Measurements from ENCODE around the gene SMTNL2. TPM values are rescaled to one million over a fixed set of nuclear protein-coding genes. Genes with fewer than 3 reads are reported as not detected.

SMTNL2 gene
- total RNA-seq, 1 experiment from 2014 or later, result not detected

DNA sequence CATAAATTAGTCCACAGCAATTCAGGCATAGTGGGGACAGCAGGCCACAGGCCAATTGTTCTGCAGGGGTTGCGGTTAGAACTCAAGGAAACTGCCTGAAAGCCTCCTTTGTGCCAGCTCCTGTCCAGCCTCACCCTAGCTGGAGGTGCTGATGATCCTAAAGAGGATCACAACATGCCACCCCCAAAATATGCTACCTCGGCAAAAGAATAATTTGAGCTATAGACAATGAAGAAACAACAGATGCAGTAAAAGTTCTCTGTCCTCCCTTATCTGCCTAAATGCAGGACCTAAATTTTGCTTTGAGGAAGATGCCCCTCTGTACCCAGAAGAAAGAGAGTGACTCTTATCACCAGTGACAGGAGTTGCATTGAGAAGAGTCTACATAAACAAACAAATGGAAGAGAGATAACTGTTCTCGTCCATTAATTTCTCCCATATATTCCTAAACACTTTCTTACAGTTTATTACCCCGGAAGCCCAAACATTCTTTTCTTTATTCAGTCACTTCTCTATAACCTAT, 42.5 kb downstream of the SMTNL2 start:
- Histone ChIP-seq H3K4me3 (ENCODE audit: low read depth, low read length, poor library complexity, severe bottlenecking) (no peak overlapping the region), H3K27ac (ENCODE audit: low read depth, low read length, poor library complexity, severe bottlenecking) (no peak overlapping the region), H3K9me3 (ENCODE audit: low read depth, low read length, poor library complexity, severe bottlenecking) (no peaks in the 10 kb centered on the region), H3K27me3 (replicated peaks; ENCODE audit: insufficient read depth, low read depth, low read length, poor library complexity) (no peaks in the 10 kb centered on the region), H3K4me1 (ENCODE audit: insufficient read depth, low read length, poor library complexity, severe bottlenecking) (no peaks in the 10 kb centered on the region), H3K36me3 (ENCODE audit: insufficient read depth, low read length, poor library complexity, severe bottlenecking) (no peaks in the 10 kb centered on the region)
- TF ChIP-seq, protein P1, sequence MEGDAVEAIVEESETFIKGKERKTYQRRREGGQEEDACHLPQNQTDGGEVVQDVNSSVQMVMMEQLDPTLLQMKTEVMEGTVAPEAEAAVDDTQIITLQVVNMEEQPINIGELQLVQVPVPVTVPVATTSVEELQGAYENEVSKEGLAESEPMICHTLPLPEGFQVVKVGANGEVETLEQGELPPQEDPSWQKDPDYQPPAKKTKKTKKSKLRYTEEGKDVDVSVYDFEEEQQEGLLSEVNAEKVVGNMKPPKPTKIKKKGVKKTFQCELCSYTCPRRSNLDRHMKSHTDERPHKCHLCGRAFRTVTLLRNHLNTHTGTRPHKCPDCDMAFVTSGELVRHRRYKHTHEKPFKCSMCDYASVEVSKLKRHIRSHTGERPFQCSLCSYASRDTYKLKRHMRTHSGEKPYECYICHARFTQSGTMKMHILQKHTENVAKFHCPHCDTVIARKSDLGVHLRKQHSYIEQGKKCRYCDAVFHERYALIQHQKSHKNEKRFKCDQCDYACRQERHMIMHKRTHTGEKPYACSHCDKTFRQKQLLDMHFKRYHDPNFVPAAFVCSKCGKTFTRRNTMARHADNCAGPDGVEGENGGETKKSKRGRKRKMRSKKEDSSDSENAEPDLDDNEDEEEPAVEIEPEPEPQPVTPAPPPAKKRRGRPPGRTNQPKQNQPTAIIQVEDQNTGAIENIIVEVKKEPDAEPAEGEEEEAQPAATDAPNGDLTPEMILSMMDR (conservative IDR thresholded peaks at IDR 0.05; ENCODE audit: low read depth, low read length), result no peak
- no peak for TF ChIP-seq EZH2 (IDR thresholded peaks at IDR 0.05; ENCODE audit: borderline replicate concordance, low read depth, low read length, poor library complexity, severe bottlenecking)
- no peak for DNase-seq (ENCODE audit: low spot score)
- no TSS peak for BruUV-seq (replicated peaks)
- intact Hi-C loops (cut with micrococcal nuclease; ENCODE audit: unreplicated experiment), result loop anchor here (1.0 to 5.0 kb wide), 2 partner anchors 60 to 204 kb away; no protein-coding TSS in a partner anchor
- ChIA-PET POLR2A (ENCODE audit: low non-redundant PET) (no interaction called here), CTCF (interaction anchor here (0.6 to 1.3 kb wide), 3 partner anchors 60 to 577 kb away, joined by 3 to 8 read pairs (median 6); partner anchors contain the start of gene MYBBP1A)

DNA sequence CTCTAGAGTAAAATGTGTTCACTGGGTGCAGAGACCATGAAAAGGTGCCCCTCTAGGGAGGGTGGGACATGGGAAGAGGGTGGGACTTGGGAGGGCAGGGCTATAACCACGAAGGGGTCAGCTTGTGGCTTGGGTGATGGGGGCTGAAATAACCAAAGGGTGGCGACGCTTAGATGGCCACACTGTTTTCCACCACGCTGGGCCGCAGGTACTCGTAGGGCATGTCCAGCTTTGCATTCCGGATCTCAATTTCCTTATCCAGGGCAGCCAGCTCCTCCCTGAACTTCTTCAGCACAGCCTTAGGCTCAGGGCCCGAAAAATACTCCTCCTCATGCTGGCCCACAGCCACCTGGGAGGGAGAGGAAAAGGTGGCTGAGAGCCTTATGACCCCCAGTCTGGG, 47.1 kb downstream of the SMTNL2 start:
- no peak for DNase-seq (ENCODE audit: low spot score)
- ChIA-PET POLR2A (ENCODE audit: low non-redundant PET) (no interaction called here), CTCF (no interaction called here)
- TF ChIP-seq, protein P1 (conservative IDR thresholded peaks at IDR 0.05; ENCODE audit: low read depth, low read length), result no peak
- TF ChIP-seq EZH2 (IDR thresholded peaks at IDR 0.05; ENCODE audit: borderline replicate concordance, low read depth, low read length, poor library complexity, severe bottlenecking), result no peak
- Histone ChIP-seq H3K9me3 (ENCODE audit: low read depth, low read length, poor library complexity, severe bottlenecking) (no peaks in the 10 kb centered on the region), H3K36me3 (ENCODE audit: insufficient read depth, low read length, poor library complexity, severe bottlenecking) (no peaks in the 10 kb centered on the region), H3K4me1 (ENCODE audit: insufficient read depth, low read length, poor library complexity, severe bottlenecking) (no peaks in the 10 kb centered on the region), H3K27me3 (replicated peaks; ENCODE audit: insufficient read depth, low read depth, low read length, poor library complexity) (peaks cover 10% of the 10 kb centered on the region), H3K4me3 (ENCODE audit: low read depth, low read length, poor library complexity, severe bottlenecking) (no peak overlapping the region), H3K27ac (ENCODE audit: low read depth, low read length, poor library complexity, severe bottlenecking) (no peak overlapping the region)
- intact Hi-C loops (cut with micrococcal nuclease; ENCODE audit: unreplicated experiment), result no loop called here
- BruUV-seq (replicated peaks), result no TSS peak

DNA sequence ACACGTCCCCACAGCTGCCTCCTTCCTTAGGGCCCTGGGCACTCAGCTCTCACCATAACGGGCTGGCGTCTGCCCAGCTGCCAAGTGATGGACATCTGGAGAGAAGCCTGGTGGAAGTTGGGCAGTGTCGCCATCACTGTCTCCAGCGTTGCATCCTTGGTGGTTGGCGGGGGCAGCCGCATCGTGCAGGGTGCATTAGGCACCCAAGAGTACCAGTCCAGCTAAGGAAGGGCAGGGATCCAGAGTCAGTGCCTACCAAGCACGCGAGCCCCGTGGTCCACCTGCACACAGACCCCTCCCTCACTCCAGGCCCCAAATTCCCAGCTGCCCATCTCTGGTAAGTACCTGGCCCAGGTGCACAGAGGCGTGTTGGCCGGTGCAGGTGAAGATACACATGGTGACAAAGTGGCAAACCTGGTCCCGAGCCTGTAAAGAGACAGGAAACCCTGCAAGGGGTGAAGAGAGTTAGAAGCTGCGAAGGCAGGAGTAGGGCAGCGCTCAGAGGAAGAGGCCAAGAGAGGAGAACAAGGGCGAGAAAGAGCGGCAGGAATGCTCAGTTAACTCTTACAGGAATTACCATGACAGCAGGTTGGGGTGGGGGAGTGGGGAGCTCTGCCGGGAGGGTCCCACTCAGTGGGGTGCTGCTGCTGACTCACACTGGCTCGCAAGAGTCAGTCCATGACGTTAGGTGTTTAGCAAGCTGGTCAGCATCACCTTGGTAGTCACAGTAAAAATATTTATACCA, 47.7 kb downstream of the SMTNL2 start:
- no peak for DNase-seq (ENCODE audit: low spot score)

More for the DNA sequence above, 47.7 kb downstream of the SMTNL2 start:
- Histone ChIP-seq H3K27me3 (replicated peaks; ENCODE audit: insufficient read depth, low read depth, low read length, poor library complexity) (peaks cover 16% of the 10 kb centered on the region), H3K27ac (ENCODE audit: low read depth, low read length, poor library complexity, severe bottlenecking) (no peak overlapping the region), H3K36me3 (ENCODE audit: insufficient read depth, low read length, poor library complexity, severe bottlenecking) (no peaks in the 10 kb centered on the region), H3K4me3 (ENCODE audit: low read depth, low read length, poor library complexity, severe bottlenecking) (no peak overlapping the region), H3K4me1 (ENCODE audit: insufficient read depth, low read length, poor library complexity, severe bottlenecking) (no peaks in the 10 kb centered on the region), H3K9me3 (ENCODE audit: low read depth, low read length, poor library complexity, severe bottlenecking) (no peaks in the 10 kb centered on the region)
- intact Hi-C loops (cut with micrococcal nuclease; ENCODE audit: unreplicated experiment), result no loop called here
- no peak for TF ChIP-seq EZH2 (IDR thresholded peaks at IDR 0.05; ENCODE audit: borderline replicate concordance, low read depth, low read length, poor library complexity, severe bottlenecking)
- TF ChIP-seq, protein P1 (conservative IDR thresholded peaks at IDR 0.05; ENCODE audit: low read depth, low read length), result no peak
- CTCF ChIA-PET, result no interaction called here
- no TSS peak for BruUV-seq (replicated peaks)
- POLR2A ChIA-PET (ENCODE audit: low non-redundant PET), result no interaction called here
